DMS 273 treated with DMSO at 0.1 percent for 48 hours (cell line): Measurements from ENCODE around the gene SBF2.

Experiments used
- DNase-seq: peaks from one replicate; lab custom pipeline; 2025; lab: John Stamatoyannopoulos, UW

Gene SBF2

GRCh38 chr11:10301656-10302358 is 7.8 kb upstream of the SBF2 start:
- DNase-seq = no peak

- no peak for DNase-seq
Observed at GRCh38 chr11:10298342-10298741, 4.3 kb upstream of the SBF2 start.

GRCh38 chr11:10295064-10295901 is 1.3 kb upstream of the SBF2 start:
- no peak for DNase-seq

DNA sequence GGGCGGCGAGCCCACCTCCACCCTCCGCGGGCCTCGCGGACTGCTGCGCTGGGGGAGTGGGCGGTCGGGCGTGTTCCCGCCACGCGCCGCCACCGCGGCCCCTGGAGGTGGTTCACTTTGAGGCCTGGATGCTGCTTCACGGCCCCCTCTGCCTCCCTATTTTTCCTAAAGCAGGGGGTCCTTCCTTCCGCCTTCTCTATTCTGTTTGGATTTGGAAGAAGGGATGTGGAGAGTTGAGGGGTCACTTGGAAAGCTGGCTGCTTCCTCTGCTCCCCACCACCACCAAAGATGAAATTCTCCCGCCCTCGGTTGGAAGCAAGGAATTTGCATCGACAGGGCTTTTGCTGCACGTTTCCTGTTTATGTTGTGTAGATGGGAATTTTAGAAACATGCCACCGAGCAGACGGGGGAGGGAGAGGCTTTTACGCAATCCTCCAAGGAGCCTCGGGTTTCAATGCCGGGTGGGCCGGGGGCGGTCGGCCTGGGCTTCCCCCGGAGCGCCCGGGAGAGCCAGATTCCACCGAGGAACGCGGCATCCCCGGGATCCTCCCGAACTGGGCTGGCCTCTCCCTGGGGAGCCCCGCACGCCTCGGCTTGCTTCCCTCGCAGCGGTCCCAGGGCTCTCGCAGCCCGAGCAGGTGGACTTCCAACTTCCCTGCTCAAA is 403 bp upstream of the SBF2 start:
- DNase-seq = no peak

DNA sequence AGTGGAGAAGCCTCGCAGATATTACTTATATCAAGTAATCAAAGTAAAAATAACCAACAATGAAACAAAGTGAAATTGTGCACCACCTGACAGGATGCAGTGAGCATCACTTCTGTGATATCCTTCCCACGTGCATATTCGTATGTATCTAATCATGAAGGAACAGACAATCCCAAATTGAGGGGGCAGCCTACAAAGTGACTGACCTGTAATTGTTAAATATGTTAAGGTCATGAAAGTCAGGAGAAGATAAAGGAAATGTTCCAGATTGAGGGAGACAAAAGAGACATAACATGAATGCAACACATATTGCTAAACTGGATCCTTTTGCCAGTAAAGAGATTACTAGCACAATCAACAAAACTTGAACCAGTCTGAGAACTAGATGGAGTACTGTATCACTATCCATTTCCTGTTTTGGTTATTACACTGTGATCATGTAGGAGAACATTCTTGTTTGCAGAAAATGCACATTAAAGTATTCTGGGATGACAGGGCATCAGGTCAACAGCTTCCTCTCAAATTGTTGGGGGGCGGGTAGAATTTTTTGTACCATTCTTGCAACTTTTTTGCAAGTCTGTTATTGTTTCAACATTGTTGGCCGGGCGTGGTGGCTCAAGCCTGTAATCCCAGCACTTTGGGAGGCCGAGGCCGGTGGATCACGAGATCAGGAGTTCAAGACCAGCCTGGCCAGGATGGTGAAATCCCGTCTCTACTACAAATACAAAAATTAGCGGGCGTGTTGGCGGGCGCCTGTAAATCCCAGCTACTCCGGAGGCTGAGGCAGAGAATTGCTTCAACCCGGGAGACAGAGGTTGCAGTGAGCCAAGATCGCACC is 2.0 kb downstream of the SBF2 start:
- no peak for DNase-seq

DNA sequence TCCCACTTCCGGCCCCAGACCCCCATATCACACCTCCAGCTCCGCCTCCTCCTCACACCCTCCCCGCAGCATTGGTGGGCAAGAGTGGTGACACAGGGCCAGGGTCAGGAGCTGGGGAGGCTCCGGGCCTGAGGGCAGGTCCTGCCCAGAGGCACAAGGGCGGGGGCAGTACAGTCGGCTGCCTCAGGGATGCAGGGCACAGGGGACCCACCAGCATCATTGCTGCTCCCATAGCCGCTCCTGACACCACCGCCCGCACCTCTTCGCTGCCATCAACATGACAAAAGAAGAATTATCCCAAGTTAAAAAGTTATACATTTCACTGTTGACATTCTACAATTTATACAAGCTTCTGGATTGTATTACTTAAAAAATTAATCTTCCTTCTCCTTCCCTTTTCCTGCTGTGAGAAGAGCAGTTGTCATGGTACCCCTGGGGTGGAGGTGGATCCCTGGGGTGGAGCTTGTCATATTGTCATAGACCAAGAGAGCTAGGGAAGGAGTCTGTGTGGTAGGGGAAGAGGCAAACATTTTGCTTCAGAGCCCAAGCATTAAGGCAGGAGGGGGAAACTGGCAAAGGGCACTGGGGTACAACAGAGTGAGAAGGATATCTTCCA is 4.1 kb downstream of the SBF2 start:
- no peak for DNase-seq

GRCh38 chr11:10288881-10289764 is 4.9 kb downstream of the SBF2 start:
- DNase-seq = no peak

DNA sequence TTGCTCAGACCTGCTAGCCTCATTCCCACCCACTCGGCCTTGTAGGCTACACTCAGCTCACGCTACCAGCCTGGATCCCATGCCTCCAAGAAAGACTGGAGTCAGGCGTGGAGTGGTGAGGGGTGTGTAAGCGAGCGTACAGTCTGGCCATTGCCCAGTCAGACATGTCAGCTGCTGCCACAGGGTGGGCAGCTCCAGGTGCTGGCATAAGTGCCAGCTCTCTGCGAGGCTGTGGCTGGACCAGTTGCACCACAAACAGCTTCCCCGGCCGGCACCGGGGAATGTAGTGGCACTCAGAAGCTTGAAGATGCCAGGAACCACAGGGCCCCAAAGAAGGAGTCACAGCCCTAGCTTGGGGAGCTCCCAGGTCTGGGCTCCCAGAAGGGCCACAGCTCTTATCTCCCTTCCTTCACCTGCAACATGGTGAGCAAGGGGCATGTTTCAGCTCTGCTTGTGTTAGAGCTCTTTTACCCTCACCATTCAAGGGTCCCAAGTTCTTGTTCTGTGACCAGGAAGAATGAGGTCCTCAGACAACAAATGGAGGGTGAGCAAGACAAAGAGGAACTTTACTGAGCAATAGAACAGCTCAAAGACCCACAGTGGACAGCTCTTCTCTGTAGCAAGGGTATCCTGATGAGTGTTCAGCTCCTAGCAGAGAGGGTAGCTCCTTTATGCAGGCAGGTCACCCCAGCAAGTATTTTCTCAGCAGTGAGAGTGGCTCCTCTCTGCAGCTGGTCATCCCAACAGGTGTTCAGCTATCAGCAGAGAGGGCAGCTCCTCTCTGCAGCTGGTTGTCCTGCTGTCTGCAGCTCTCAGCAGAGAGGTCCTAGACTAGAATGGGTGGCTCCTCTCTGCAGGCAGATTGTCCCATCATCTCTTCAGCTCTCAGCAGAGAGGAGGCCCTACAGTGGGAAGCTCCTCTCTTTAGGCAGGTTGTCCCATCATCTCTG is 6.0 kb downstream of the SBF2 start:
- DNase-seq = no peak

DNA sequence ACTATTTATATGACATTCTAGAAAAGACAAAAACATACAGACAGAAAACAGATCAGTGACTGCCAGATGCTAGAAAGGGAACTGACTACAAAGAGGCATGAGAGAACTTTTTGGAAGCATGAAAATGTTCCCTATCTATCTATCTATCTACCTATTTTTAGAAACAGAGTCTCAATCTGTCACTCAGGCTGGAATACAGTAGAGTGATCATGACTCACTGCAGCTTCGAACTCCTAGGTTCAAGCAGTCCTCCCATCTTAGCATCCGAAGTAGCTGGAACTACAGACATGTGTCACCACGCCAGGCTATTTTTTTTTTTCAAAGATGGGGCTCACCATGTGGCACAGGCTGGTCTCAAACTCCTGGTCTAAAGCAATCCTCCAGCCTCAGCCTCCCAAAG is 6.9 kb downstream of the SBF2 start:
- DNase-seq = no peak

GRCh38 chr11:10285148-10285802 is 8.7 kb downstream of the SBF2 start:
- DNase-seq = no peak

DNA sequence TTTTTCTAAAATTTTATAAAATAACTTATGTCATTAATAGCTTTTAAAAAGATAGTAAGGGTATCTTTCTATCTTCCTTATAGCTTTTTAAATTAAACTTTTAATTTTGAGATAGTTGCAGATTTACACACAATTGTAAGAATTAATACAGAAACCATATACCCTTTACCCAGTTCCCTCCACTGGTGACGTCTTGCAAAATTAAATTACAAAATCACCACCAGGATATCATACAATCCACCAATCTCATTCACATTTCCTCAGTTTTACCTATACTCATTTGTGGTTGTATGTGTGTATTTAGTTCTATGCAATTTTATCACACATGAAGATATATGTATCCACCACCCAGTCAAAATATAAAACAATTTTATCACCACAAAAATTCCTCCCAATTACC is 10.0 kb downstream of the SBF2 start:
- DNase-seq = no peak

DNA sequence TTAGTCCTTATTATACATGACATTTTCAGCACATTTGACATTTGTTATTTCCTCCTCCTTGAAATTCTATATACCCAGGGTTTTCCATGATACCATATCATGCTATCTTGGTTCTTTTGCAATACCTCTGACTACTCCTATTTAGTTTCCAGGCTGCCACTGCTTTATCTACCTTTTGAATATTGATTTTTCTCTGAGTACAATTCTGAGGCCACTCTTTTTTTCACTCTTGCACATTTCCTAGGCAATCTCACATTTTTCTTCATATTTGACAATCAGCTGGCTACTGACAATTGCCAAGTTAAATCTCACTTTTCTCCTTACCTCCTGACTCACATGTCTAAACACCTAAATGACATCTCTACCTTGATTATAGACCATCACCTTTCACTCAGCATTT is 11.9 kb downstream of the SBF2 start:
- DNase-seq = no peak

GRCh38 chr11:10275714-10276113 is 18.3 kb downstream of the SBF2 start:
- DNase-seq = no peak

- no peak for DNase-seq
Observed at GRCh38 chr11:10274726-10275125, 19.3 kb downstream of the SBF2 start.

GRCh38 chr11:10273738-10274137 is 20.3 kb downstream of the SBF2 start:
- no peak for DNase-seq

- no peak for DNase-seq
Observed at GRCh38 chr11:10272132-10272531, 21.9 kb downstream of the SBF2 start.

DNA sequence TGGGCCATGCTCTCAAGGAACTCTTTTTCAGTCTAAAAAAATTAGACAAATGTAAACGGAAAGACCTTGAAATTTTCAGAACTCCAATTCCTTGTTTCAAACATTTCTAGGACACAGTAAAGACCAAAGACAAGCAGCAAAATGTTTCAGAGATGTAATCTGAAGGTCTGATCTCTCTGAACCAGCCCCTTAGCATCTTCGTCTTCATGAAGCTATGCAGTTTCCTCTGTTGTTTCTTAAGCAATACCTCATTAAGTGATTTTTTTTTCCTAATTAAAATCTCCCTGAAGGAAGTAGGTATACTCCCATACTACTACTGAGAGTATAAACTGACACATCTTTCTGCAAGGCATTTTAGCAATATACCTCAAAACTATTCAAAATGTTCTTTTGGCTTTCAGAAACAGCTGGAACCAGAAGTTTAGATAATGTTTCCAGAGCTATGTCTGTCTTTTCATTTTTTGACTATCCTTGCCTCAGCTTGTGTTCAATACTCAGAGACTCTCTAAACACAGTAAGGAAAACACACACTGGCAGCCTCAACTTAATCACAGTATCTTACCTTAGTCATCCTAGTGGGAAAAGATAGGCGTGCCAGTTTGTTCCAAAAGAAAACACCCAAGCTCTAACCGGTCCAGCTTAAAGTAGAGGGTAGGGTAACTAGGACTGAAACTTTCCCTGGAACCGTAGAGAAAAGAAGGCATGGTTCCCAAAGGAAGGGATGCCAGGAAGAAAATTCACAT is 25.1 kb downstream of the SBF2 start:
- no peak for DNase-seq

- no peak for DNase-seq
Observed at GRCh38 chr11:10267821-10268220, 26.2 kb downstream of the SBF2 start.
